HepG2 (cell line): ENCODE data around the gene LAMA5. TPM values are rescaled to one million over a fixed set of nuclear protein-coding genes. Genes with fewer than 3 reads are reported as not detected.

Experiments used
- MBNL3 ChIP-seq: fragments of 250-450 bp; sonication (Bioruptor Pico); conservative IDR thresholded peaks from 2 replicates; pipeline ENCODE4 v1.8.0; 2022; ENCODE audit warnings: mild to moderate bottlenecking, inconsistent platforms
- REL ChIP-seq: sonication (generic); formaldehyde crosslinking; conservative IDR thresholded peaks from 2 replicates; pipeline ENCODE4 v1.8.0; 2022; ENCODE audit warnings: mild to moderate bottlenecking, missing genetic modification reagents, moderate library complexity
- TAF15 ChIP-seq: fragments of 200-400 bp; formaldehyde crosslinking; IDR thresholded peaks from one replicate; pipeline ENCODE4 v1.6.1; 2018; ENCODE audit warnings: mild to moderate bottlenecking, low read depth, low read length; ENCODE audit not compliant: poor library complexity, severe bottlenecking
- TBX3 ChIP-seq: fragments of 450-650 bp; IDR thresholded peaks from 2 replicates; pipeline ENCODE4 v1.6.1; 2017; ENCODE audit warnings: antibody characterized with exemption, mild to moderate bottlenecking, inconsistent platforms, borderline replicate concordance
- TFDP1 ChIP-seq: IDR thresholded peaks from 2 replicates; pipeline ENCODE4 v1.6.1; 2016; ENCODE audit warnings: missing compliant biosample characterization, missing genetic modification reagents, borderline replicate concordance
- ZBTB40 ChIP-seq, 2 experiments: fragments of 450-650 bp in 1 of 2; sonication (generic) in 1 of 2; formaldehyde crosslinking in 1 of 2; IDR thresholded peaks; 2 replicates each; pipeline versions ENCODE4 v1.6.1 to v1.8.0; 2016 to 2022; ENCODE audit warnings: antibody characterized with exemption in 1 of 2, mild to moderate bottlenecking in 1 of 2, missing genetic modification reagents in 1 of 2
- ZNF282 ChIP-seq: fragments of 450-650 bp; IDR thresholded peaks from 2 replicates; pipeline ENCODE4 v1.6.1; 2018; ENCODE audit not compliant: partially characterized antibody
- ZNF558 ChIP-seq: sonication (generic); formaldehyde crosslinking; IDR thresholded peaks from 2 replicates; pipeline ENCODE4 v1.9.0; 2022; ENCODE audit warnings: mild to moderate bottlenecking, missing genetic modification reagents, borderline replicate concordance
- ZNF598 ChIP-seq: sonication (generic); formaldehyde crosslinking; IDR thresholded peaks from 2 replicates; pipeline ENCODE4 v1.5.1; 2020; ENCODE audit warnings: mild to moderate bottlenecking, missing genetic modification reagents, borderline replicate concordance
- ZNF609 ChIP-seq: sonication (generic); formaldehyde crosslinking; IDR thresholded peaks from 2 replicates; pipeline ENCODE4 v1.4.0; 2020; ENCODE audit warnings: mild to moderate bottlenecking, missing genetic modification reagents, borderline replicate concordance
- polyA plus RNA-seq, 8 experiments: library from polyadenylated mRNA; depleted of rRNA in 3 of 8; stranded (reverse) in 7 of 8; unstranded in 1 of 8; fragments of >200 nt; fragmentation: Illumina TruSeq in 4 of 8; extraction: Trizol in 4 of 8; gene quantifications; 2 replicates each; pipeline versions ENCODE4 v1.2.1 to v1.2.3, GENCODE V29; 2011 to 2016; ENCODE audit warnings: low read depth in 4 of 8, missing spikeins in 1 of 8, mixed read lengths in 1 of 8; ENCODE audit not compliant: insufficient read depth in 1 of 8
- total RNA-seq, 5 experiments: library from RNA; depleted of rRNA; stranded (reverse); fragments of >200 nt; fragmentation: Illumina TruSeq; extraction: Trizol; gene quantifications; 2 replicates each; pipeline ENCODE4 v1.2.3, GENCODE V29; 2016; ENCODE audit warnings: low read depth in 1 of 5

Gene LAMA5
- total and polyA plus RNA-seq, 2 of the 13 experiments (the other 11 are each of a cell fraction or from before 2014, with no cell fraction given) = 21.0 to 44.7 TPM

GRCh38 chr20:62376112-62377063, 9.3 kb upstream of the LAMA5 start (continued):
- TF ChIP-seq ZNF609 (CRISPR knock-in tag) = peak; percentile 72
- peak; percentile 82 for TF ChIP-seq ZNF598 (CRISPR knock-in tag)
- no peak for TF ChIP-seq TBX3
- TF ChIP-seq ZNF558 = no peak; the same call in 1 of the 2 replicates
- peak; percentile 67; the same call in 1 of the 2 replicates for TF ChIP-seq TFDP1 (CRISPR knock-in tag)
- no peak for TF ChIP-seq REL (CRISPR knock-in tag)
- TF ChIP-seq TAF15 = peak; percentile 92
- TF ChIP-seq MBNL3 (CRISPR knock-in tag) = no peak
- no peak for TF ChIP-seq ZNF282
- no peak for TF ChIP-seq ZBTB40 (IDR thresholded peaks at IDR 0.05)
- TF ChIP-seq ZBTB40 (CRISPR knock-in tag; IDR thresholded peaks at IDR 0.05) = no peak; the same call in 1 of the 2 replicates
